ENCODE measurements around the gene PNRC1. TPM values are rescaled to one million over a fixed set of nuclear protein-coding genes. Genes with fewer than 3 reads are reported as not detected.

PNRC1 gene
- polyA plus RNA-seq, 1 donor from 2014 or later, result 22.2 TPM

DNA sequence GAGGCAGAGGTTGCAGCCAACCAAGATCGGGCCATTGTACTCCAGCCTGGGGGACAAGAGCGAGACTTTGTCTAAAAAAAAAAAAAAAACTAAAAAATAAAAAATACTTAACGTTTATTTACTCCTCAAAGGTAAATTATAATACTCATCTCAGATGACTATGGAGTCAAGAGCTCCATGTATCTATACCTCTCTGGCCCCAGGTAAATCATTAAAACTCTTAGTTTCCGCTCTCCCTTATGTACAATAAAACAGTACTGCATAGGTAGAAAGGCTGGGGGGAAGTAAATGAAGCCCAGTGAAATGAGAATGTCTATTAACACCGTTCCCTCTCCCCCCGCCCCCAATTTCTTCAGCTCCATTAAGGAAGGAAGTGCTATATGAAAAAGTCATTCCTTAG, 36.2 kb downstream of the PNRC1 start:
- H3F3A ChIP-seq (ENCODE audit: insufficient read depth, low read length, poor library complexity, severe bottlenecking), result no peaks in the 10 kb centered on the region
- peak overlapping the region; percentile 76 for H2AFZ ChIP-seq (ENCODE audit: low read depth, low read length)
- H3K9me2 ChIP-seq (ENCODE audit: insufficient read depth, low read length), result no peaks in the 10 kb centered on the region
- no peaks in the 10 kb centered on the region for H3K9me3 ChIP-seq (ENCODE audit: low read length)
- peak overlapping the region; percentile 96 for H3K4me3 ChIP-seq (ENCODE audit: low read length)
- H3K79me2 ChIP-seq (replicated peaks; ENCODE audit: insufficient read depth, low read length), result peaks cover 30% of the 10 kb centered on the region
- no peak overlapping the region for H3K27ac ChIP-seq (ENCODE audit: low read length)
- peak overlapping the region; percentile 88 for H3K9ac ChIP-seq (ENCODE audit: low read length)
- H3K4me2 ChIP-seq (ENCODE audit: low read length), result peak overlapping the region; percentile 52
- no peaks in the 10 kb centered on the region for H3K27me3 ChIP-seq (ENCODE audit: insufficient read depth, low read depth, low read length)
- TF ChIP-seq TAF1 (IDR thresholded peaks at IDR 0.05; ENCODE audit: low read depth) (no peak), MXI1 (conservative IDR thresholded peaks at IDR 0.05; ENCODE audit: poor library complexity, severe bottlenecking) (no peak), EP300 (conservative IDR thresholded peaks at IDR 0.05; ENCODE audit: poor library complexity, severe bottlenecking) (no peak), EZH2 (IDR thresholded peaks at IDR 0.05; ENCODE audit: borderline replicate concordance, insufficient read depth, low read length, poor library complexity, severe bottlenecking) (no peak), SMC3 (conservative IDR thresholded peaks at IDR 0.05; ENCODE audit: poor library complexity) (no peak), POLR2AphosphoS5 (IDR thresholded peaks at IDR 0.05) (no peak), RAD21 (conservative IDR thresholded peaks at IDR 0.05) (no peak)
- TF ChIP-seq, protein P1, sequence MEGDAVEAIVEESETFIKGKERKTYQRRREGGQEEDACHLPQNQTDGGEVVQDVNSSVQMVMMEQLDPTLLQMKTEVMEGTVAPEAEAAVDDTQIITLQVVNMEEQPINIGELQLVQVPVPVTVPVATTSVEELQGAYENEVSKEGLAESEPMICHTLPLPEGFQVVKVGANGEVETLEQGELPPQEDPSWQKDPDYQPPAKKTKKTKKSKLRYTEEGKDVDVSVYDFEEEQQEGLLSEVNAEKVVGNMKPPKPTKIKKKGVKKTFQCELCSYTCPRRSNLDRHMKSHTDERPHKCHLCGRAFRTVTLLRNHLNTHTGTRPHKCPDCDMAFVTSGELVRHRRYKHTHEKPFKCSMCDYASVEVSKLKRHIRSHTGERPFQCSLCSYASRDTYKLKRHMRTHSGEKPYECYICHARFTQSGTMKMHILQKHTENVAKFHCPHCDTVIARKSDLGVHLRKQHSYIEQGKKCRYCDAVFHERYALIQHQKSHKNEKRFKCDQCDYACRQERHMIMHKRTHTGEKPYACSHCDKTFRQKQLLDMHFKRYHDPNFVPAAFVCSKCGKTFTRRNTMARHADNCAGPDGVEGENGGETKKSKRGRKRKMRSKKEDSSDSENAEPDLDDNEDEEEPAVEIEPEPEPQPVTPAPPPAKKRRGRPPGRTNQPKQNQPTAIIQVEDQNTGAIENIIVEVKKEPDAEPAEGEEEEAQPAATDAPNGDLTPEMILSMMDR (IDR thresholded peaks at IDR 0.05; ENCODE audit: poor library complexity, severe bottlenecking), result no peak
- TF ChIP-seq, protein P2, sequence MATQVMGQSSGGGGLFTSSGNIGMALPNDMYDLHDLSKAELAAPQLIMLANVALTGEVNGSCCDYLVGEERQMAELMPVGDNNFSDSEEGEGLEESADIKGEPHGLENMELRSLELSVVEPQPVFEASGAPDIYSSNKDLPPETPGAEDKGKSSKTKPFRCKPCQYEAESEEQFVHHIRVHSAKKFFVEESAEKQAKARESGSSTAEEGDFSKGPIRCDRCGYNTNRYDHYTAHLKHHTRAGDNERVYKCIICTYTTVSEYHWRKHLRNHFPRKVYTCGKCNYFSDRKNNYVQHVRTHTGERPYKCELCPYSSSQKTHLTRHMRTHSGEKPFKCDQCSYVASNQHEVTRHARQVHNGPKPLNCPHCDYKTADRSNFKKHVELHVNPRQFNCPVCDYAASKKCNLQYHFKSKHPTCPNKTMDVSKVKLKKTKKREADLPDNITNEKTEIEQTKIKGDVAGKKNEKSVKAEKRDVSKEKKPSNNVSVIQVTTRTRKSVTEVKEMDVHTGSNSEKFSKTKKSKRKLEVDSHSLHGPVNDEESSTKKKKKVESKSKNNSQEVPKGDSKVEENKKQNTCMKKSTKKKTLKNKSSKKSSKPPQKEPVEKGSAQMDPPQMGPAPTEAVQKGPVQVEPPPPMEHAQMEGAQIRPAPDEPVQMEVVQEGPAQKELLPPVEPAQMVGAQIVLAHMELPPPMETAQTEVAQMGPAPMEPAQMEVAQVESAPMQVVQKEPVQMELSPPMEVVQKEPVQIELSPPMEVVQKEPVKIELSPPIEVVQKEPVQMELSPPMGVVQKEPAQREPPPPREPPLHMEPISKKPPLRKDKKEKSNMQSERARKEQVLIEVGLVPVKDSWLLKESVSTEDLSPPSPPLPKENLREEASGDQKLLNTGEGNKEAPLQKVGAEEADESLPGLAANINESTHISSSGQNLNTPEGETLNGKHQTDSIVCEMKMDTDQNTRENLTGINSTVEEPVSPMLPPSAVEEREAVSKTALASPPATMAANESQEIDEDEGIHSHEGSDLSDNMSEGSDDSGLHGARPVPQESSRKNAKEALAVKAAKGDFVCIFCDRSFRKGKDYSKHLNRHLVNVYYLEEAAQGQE (IDR thresholded peaks at IDR 0.05; ENCODE audit: borderline replicate concordance), result no peak
- no peaks in the 10 kb centered on the region for H3K36me3 ChIP-seq (ENCODE audit: insufficient read depth, low read length)
- H4K20me1 ChIP-seq (ENCODE audit: insufficient read depth), result no peaks in the 10 kb centered on the region

DNA sequence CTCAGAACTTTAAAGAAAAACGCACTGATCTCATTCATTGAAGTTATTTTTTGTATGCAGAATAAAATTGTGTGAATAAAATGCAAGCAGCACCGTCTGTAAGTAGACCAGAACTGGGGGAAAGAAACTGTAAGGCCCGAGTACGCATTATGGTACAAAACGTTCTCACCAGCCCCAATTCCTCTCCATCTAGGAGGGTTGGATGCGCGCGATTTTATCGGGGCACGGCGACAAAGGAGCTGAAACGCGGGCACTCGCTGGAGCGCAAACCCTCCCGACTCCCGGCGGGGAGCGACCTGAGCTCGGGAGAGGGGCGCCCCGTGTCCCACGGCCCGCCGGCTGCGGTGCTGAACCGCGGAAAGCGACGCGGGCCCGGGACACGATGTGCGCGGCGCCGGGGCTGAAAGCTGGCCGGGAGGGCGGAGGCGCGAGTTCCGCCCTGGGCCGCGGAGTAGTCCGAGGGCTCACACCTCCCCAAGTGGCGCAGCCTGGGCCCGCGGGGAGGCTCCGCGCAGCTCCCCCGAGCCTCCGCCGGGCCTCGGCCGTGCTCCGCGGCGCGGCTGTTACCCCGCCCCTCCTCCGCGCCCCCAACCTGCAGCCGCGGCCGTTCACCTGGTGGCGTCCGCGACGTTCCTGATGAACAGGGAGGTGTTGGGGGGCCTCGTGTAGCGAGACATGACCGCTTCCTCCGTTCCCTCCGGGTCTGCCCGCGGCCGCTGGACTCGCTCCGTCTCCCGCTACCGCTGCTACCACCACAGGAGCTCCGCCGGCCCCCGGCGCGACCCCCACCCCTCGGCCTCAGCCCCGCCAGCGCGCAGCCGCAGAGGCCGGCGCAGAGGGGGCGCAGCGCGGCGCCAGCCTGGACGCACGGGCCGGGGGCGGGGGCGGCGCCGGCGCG, 36.9 kb downstream of the PNRC1 start, which contains the start of gene SRSF12:
Gene SRSF12, minus strand, starts transcription at position 861 of the 898 bp plus-strand sequence. Its CDS starts 184 bp downstream, at position 677.
- Histone ChIP-seq H3K4me3 (ENCODE audit: low read length) (peak within 1 kb of the TSS; percentile 96), H3K9ac (ENCODE audit: low read length) (peak within 1 kb of the TSS; percentile 88), H2AFZ (ENCODE audit: low read depth, low read length) (peak within 1 kb of the TSS; percentile 76), H3K36me3 (ENCODE audit: insufficient read depth, low read length) (no peaks in the 10 kb centered on the region), H3K4me2 (ENCODE audit: low read length) (peak within 1 kb of the TSS; percentile 52), H4K20me1 (ENCODE audit: insufficient read depth) (no peaks in the 10 kb centered on the region), H3F3A (ENCODE audit: insufficient read depth, low read length, poor library complexity, severe bottlenecking) (no peaks in the 10 kb centered on the region), H3K79me2 (replicated peaks; ENCODE audit: insufficient read depth, low read length) (peaks cover 30% of the 10 kb centered on the region), H3K27ac (ENCODE audit: low read length) (peak within 1 kb of the TSS; percentile 68), H3K9me2 (ENCODE audit: insufficient read depth, low read length) (no peaks in the 10 kb centered on the region), H3K9me3 (ENCODE audit: low read length) (no peaks in the 10 kb centered on the region), H3K27me3 (ENCODE audit: insufficient read depth, low read depth, low read length) (no peaks in the 10 kb centered on the region)
- TF ChIP-seq EZH2 (IDR thresholded peaks at IDR 0.05; ENCODE audit: borderline replicate concordance, insufficient read depth, low read length, poor library complexity, severe bottlenecking) (no peak), TAF1 (IDR thresholded peaks at IDR 0.05; ENCODE audit: low read depth) (peak; percentile 5), SMC3 (conservative IDR thresholded peaks at IDR 0.05; ENCODE audit: poor library complexity) (peak; percentile 33), POLR2AphosphoS5 (IDR thresholded peaks at IDR 0.05) (peak; percentile 82), RAD21 (conservative IDR thresholded peaks at IDR 0.05) (peak; percentile 15), MXI1 (conservative IDR thresholded peaks at IDR 0.05; ENCODE audit: poor library complexity, severe bottlenecking) (peak; percentile 71), EP300 (conservative IDR thresholded peaks at IDR 0.05; ENCODE audit: poor library complexity, severe bottlenecking) (peak; percentile 51)
- TF ChIP-seq, protein P1 (IDR thresholded peaks at IDR 0.05; ENCODE audit: poor library complexity, severe bottlenecking), result peak; percentile 44
- TF ChIP-seq, protein P2 (IDR thresholded peaks at IDR 0.05; ENCODE audit: borderline replicate concordance), result no peak
